ENCODE data around the gene EDA. TPM values are rescaled to one million over a fixed set of nuclear protein-coding genes. Genes with fewer than 3 reads are reported as not detected.

The EDA gene
- total RNA-seq, 2 donors from 2014 or later, result 59.0 to 70.6 TPM

- Histone ChIP-seq H3K27ac (ENCODE audit: low read depth, low read length) (no peak overlapping the region), H3K9me3 (ENCODE audit: control insufficient read depth, low read length) (no peaks in the 10 kb centered on the region), H3K27me3 (ENCODE audit: control insufficient read depth, insufficient read depth, low read length, poor library complexity, severe bottlenecking) (no peaks in the 10 kb centered on the region), H3K9ac (ENCODE audit: extremely low read depth, low read length, poor library complexity, severe bottlenecking) (no peak overlapping the region), H3K36me3 (ENCODE audit: control insufficient read depth, insufficient read depth, low read length) (peaks cover 14% of the 10 kb centered on the region), H3K4me1 (ENCODE audit: control insufficient read depth, insufficient read depth, low read length) (no peaks in the 10 kb centered on the region), H3K4me3 (ENCODE audit: low read length) (no peak overlapping the region)
- H3K27ac Mint-ChIP-seq, result no peak overlapping the region
- no peak overlapping the region for H3K4me3 Mint-ChIP-seq
- H3K9me3 Mint-ChIP-seq, result peaks cover 37% of the 10 kb centered on the region
- 100% methylated on average over 1 of the region's 1 CpG; no CpG with 5 or more reads in 1 of the 2 experiments for WGBS, 2 experiments (ENCODE audit: insufficient coverage in 1 of 2, insufficient read length in 1 of 2)
- peaks cover 9% of the 10 kb centered on the region for H3K36me3 Mint-ChIP-seq (ENCODE audit: low read depth)
- no peaks in the 10 kb centered on the region for H3K4me1 Mint-ChIP-seq
- H3K27me3 Mint-ChIP-seq (ENCODE audit: insufficient read depth), result no peaks in the 10 kb centered on the region
- no peak for DNase-seq
- TF ChIP-seq CTCF (conservative IDR thresholded peaks at IDR 0.05), result no peak
These were observed 132.1 kb downstream of the EDA start for GRCh38 chrX:69748055-69748454.

GRCh38 chrX:69759921-69760625, 144.2 kb downstream of the EDA start:
- Mint-ChIP-seq H3K4me3 (no peak overlapping the region), H3K4me1 (no peaks in the 10 kb centered on the region), H3K27me3 (ENCODE audit: insufficient read depth) (no peaks in the 10 kb centered on the region), H3K27ac (no peak overlapping the region), H3K36me3 (ENCODE audit: low read depth) (peaks cover 6% of the 10 kb centered on the region), H3K9me3 (peaks cover 51% of the 10 kb centered on the region)
- H3K4me1 ChIP-seq (ENCODE audit: control insufficient read depth, insufficient read depth, low read length), result no peaks in the 10 kb centered on the region
- DNase-seq, result no peak
- no peaks in the 10 kb centered on the region for H3K27me3 ChIP-seq (ENCODE audit: control insufficient read depth, insufficient read depth, low read length, poor library complexity, severe bottlenecking)
- peaks cover 5% of the 10 kb centered on the region for H3K9me3 ChIP-seq (ENCODE audit: control insufficient read depth, low read length)
- H3K9ac ChIP-seq (ENCODE audit: extremely low read depth, low read length, poor library complexity, severe bottlenecking), result no peak overlapping the region
- peaks cover 27% of the 10 kb centered on the region for H3K36me3 ChIP-seq (ENCODE audit: control insufficient read depth, insufficient read depth, low read length)
- TF ChIP-seq CTCF (conservative IDR thresholded peaks at IDR 0.05), result no peak
- no peak overlapping the region for H3K4me3 ChIP-seq (ENCODE audit: low read length)
- WGBS, 2 experiments (ENCODE audit: insufficient coverage in 1 of 2, insufficient read length in 1 of 2), result no CpG with 5 or more reads among the region's 1 CpG
- no peak overlapping the region for H3K27ac ChIP-seq (ENCODE audit: low read depth, low read length)

- H3K27ac Mint-ChIP-seq, result no peak overlapping the region
- H3K27me3 Mint-ChIP-seq (ENCODE audit: insufficient read depth), result no peaks in the 10 kb centered on the region
- TF ChIP-seq CTCF (conservative IDR thresholded peaks at IDR 0.05), result no peak
- H3K4me1 Mint-ChIP-seq, result no peaks in the 10 kb centered on the region
- DNase-seq, result no peak
- H3K4me3 Mint-ChIP-seq, result no peak overlapping the region
- H3K9me3 Mint-ChIP-seq, result peaks cover 45% of the 10 kb centered on the region
- Histone ChIP-seq H3K9me3 (ENCODE audit: control insufficient read depth, low read length) (no peaks in the 10 kb centered on the region), H3K4me1 (ENCODE audit: control insufficient read depth, insufficient read depth, low read length) (no peaks in the 10 kb centered on the region), H3K9ac (ENCODE audit: extremely low read depth, low read length, poor library complexity, severe bottlenecking) (no peak overlapping the region), H3K27me3 (ENCODE audit: control insufficient read depth, insufficient read depth, low read length, poor library complexity, severe bottlenecking) (no peaks in the 10 kb centered on the region), H3K36me3 (ENCODE audit: control insufficient read depth, insufficient read depth, low read length) (peaks cover 27% of the 10 kb centered on the region), H3K4me3 (ENCODE audit: low read length) (no peak overlapping the region), H3K27ac (ENCODE audit: low read depth, low read length) (no peak overlapping the region)
- 89% methylated on average over 2 of the region's 3 CpGs; no CpG with 5 or more reads in 1 of the 2 experiments for WGBS, 2 experiments (ENCODE audit: insufficient coverage in 1 of 2, insufficient read length in 1 of 2)
- peaks cover 5% of the 10 kb centered on the region for H3K36me3 Mint-ChIP-seq (ENCODE audit: low read depth)
These were observed 145.7 kb downstream of the EDA start for GRCh38 chrX:69761633-69762032.
